B cell (primary cell): ENCODE results near the gene RNF187. TPM values are rescaled to one million over a fixed set of nuclear protein-coding genes. Genes with fewer than 3 reads are reported as not detected.

Experiments used
- ATAC-seq: fragments of 200-7000 bp; cut with Tn5 transposase; one replicate; pipeline ENCODE4 v1.10.0; 2021; ENCODE audit warnings: low read depth, mild to moderate bottlenecking, moderate number of reproducible peaks, moderate library complexity
- CTCF ChIA-PET: fragments of 350-600 bp; sonication (Branson Sonifier 250); formaldehyde crosslinking; loops from one replicate; lab custom pipeline; 2021; ENCODE audit warnings: antibody characterized with exemption, inconsistent platforms; lab: Charles Lee
- POLR2A ChIA-PET: fragments of 350-600 bp; sonication (Branson Sonifier 250); formaldehyde crosslinking; loops from one replicate; lab custom pipeline; 2021; ENCODE audit warnings: antibody characterized with exemption; lab: Charles Lee
- DNase-seq: peaks from one replicate; pipeline ENCODE4 v3.0.0; 2013
- H2AFZ ChIP-seq: 2 replicates; pipeline ENCODE4 v1.6.1; 2012; ENCODE audit warnings: mild to moderate bottlenecking, low read depth, low read length; ENCODE audit not compliant: insufficient read depth, poor library complexity, severe bottlenecking
- H3K27ac ChIP-seq, 2 donors: 1 replicate in 1 of 2; 2 replicates in 1 of 2; pipeline ENCODE4 v1.5.1; 2012 to 2013; ENCODE audit warnings: low read length in 2 of 2, mild to moderate bottlenecking in 2 of 2, moderate library complexity in 1 of 2
- H3K27me3 ChIP-seq, 4 experiments: fragments of 200-600 bp in 1 of 4; sonication (generic) in 1 of 4; replicated peaks in 1 of 4; 1 replicate in 2 of 4; 2 replicates in 2 of 4; pipeline versions ENCODE4 v1.6.1 to v1.7.0; 2013 to 2016; ENCODE audit warnings: low read length in 3 of 4, mild to moderate bottlenecking in 2 of 4, mixed read lengths in 1 of 4, moderate library complexity in 1 of 4; ENCODE audit not compliant: insufficient read depth in 4 of 4, control insufficient read depth in 3 of 4; ENCODE audit errors: control extremely low read depth in 1 of 4
- H3K36me3 ChIP-seq, 2 experiments: replicated peaks in 1 of 2; 1 replicate in 1 of 2; 2 replicates in 1 of 2; pipeline versions ENCODE4 v1.6.1 to v1.7.1; 2013; ENCODE audit warnings: low read length in 1 of 2; ENCODE audit not compliant: insufficient read depth in 2 of 2, control insufficient read depth in 1 of 2; ENCODE audit errors: control extremely low read depth in 1 of 2, extremely low read depth in 1 of 2
- H3K4me1 ChIP-seq, 2 donors: fragments of 200-600 bp in 1 of 2; sonication (generic) in 1 of 2; 1 replicate in 1 of 2; 2 replicates in 1 of 2; pipeline versions ENCODE4 v1.5.1 to v1.6.1; 2013 to 2017; ENCODE audit warnings: low read length in 2 of 2; ENCODE audit not compliant: control insufficient read depth in 2 of 2, insufficient read depth in 2 of 2
- H3K4me2 ChIP-seq: replicated peaks from 2 replicates; pipeline ENCODE3; 2012; ENCODE audit warnings: mild to moderate bottlenecking, low read depth, low read length; ENCODE audit not compliant: poor library complexity, severe bottlenecking
- H3K4me3 ChIP-seq, 5 experiments: fragments of 200-600 bp in 1 of 5; sonication (generic) in 1 of 5; 1 replicate in 3 of 5; 2 replicates in 2 of 5; pipeline versions ENCODE4 v1.5.1 to v1.7.0; 2011 to 2016; ENCODE audit warnings: low read length in 4 of 5, mild to moderate bottlenecking in 4 of 5, low read depth in 2 of 5, control low read depth in 1 of 5, moderate library complexity in 1 of 5; ENCODE audit not compliant: insufficient read depth in 1 of 5; ENCODE audit errors: control extremely low read depth in 1 of 5, extremely low read depth in 1 of 5
- H3K79me2 ChIP-seq: fragments of 200-600 bp; sonication (generic); one replicate; pipeline ENCODE4 v1.6.0; 2016; ENCODE audit warnings: low read length; ENCODE audit not compliant: control insufficient read depth, insufficient read depth
- H3K9ac ChIP-seq: fragments of 200-600 bp; sonication (generic); 2 replicates; pipeline ENCODE4 v1.6.1; 2017; ENCODE audit warnings: mild to moderate bottlenecking, low read length, moderate library complexity
- H3K9me3 ChIP-seq, 3 donors: one replicate each; pipeline versions ENCODE4 v1.6.1 to v1.7.1; 2013; ENCODE audit warnings: low read length in 2 of 3; ENCODE audit not compliant: control insufficient read depth in 2 of 3, insufficient read depth in 1 of 3; ENCODE audit errors: control extremely low read depth in 1 of 3
- H4K20me1 ChIP-seq: 2 replicates; pipeline ENCODE4 v1.6.0; 2012; ENCODE audit warnings: mild to moderate bottlenecking, low read length; ENCODE audit not compliant: insufficient read depth, control insufficient read depth, poor library complexity, severe bottlenecking
- H3K27ac Mint-ChIP-seq: one replicate; pipeline ENCODE4 v1.8.0; 2021; ENCODE audit warnings: mixed read lengths
- H3K27me3 Mint-ChIP-seq: one replicate; pipeline ENCODE4 v1.8.0; 2021; ENCODE audit warnings: mixed read lengths
- H3K4me1 Mint-ChIP-seq: one replicate; pipeline ENCODE4 v1.8.0; 2021; ENCODE audit warnings: mixed read lengths
- H3K4me3 Mint-ChIP-seq: one replicate; pipeline ENCODE4 v1.8.0; 2021; ENCODE audit warnings: mixed read lengths
- H3K9me3 Mint-ChIP-seq: one replicate; pipeline ENCODE4 v1.8.0; 2022; ENCODE audit warnings: mixed read lengths; ENCODE audit not compliant: insufficient read depth
- EZH2 ChIP-seq: IDR thresholded peaks from 2 replicates; pipeline ENCODE4 v1.6.1; 2012; ENCODE audit warnings: borderline replicate concordance, low read depth, mild to moderate bottlenecking, moderate library complexity, low read length; ENCODE audit not compliant: insufficient read depth, poor library complexity, severe bottlenecking
- WGBS: methylation state at CpG from one replicate; pipeline ENCODE4 v1.1.5; 2013; ENCODE audit warnings: missing lambda C conversion rate; ENCODE audit not compliant: insufficient coverage; 5-methylcytosine and 5-hydroxymethylcytosine counted together
- intact Hi-C: fragments of 100-400 bp; cut with micrococcal nuclease; formaldehyde crosslinking; loops from one replicate; pipeline ENCODE4 v1.10.0; 2022
- polyA plus RNA-seq: library from polyadenylated mRNA; depleted of rRNA; stranded (reverse); fragments of >200 nt; gene quantifications from 2 replicates; pipeline ENCODE4 v1.2.3, GENCODE V29; 2012
- total RNA-seq, 2 donors: library from RNA; stranded (reverse); fragments of 120-200 nt in 1 of 2; gene quantifications; 1 replicate in 1 of 2; 2 replicates in 1 of 2; pipeline versions ENCODE4 v1.2.3 to v1.2.4, GENCODE V29; 2013 to 2022
- TF ChIP-seq, protein P1 (sequence below): fragments of 200-600 bp; IDR thresholded peaks from one replicate; pipeline ENCODE4 v1.8.0; 2022; ENCODE audit warnings: antibody characterized with exemption, mild to moderate bottlenecking

The RNF187 gene
- total and polyA plus RNA-seq, 2 donors (not counting 1 experiment from before 2014, with no cell fraction given) = 25.5 to 67.3 TPM

DNA sequence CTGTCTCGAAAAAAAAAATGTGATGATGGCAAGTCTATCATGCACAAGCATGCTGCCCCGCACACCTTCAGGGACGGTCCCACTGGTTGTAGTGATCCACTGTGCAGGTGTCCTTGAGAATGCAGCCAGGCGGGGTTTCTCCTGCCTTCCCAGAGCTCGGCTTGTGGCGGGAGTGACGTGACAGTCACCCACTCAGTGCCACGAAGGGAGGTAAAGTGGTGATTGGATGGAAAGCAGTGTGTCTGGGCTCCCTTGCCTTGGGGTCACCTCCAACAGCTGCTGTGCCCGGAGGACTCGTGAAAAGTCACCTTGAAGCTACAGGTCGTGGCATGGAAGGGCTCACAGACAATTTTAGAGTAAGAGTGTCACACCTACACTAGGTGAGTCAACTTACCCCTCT is 37.0 kb upstream of the RNF187 start:
- no peak for TF ChIP-seq EZH2
- TF ChIP-seq, protein P1, sequence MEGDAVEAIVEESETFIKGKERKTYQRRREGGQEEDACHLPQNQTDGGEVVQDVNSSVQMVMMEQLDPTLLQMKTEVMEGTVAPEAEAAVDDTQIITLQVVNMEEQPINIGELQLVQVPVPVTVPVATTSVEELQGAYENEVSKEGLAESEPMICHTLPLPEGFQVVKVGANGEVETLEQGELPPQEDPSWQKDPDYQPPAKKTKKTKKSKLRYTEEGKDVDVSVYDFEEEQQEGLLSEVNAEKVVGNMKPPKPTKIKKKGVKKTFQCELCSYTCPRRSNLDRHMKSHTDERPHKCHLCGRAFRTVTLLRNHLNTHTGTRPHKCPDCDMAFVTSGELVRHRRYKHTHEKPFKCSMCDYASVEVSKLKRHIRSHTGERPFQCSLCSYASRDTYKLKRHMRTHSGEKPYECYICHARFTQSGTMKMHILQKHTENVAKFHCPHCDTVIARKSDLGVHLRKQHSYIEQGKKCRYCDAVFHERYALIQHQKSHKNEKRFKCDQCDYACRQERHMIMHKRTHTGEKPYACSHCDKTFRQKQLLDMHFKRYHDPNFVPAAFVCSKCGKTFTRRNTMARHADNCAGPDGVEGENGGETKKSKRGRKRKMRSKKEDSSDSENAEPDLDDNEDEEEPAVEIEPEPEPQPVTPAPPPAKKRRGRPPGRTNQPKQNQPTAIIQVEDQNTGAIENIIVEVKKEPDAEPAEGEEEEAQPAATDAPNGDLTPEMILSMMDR = no peak
- Histone ChIP-seq H3K27ac (no peak overlapping the region), H3K9me3 (peaks cover 0 to 9% (median 0%) of the 10 kb centered on the region in 3 donors), H3K27me3 (peaks cover 0 to 25% (median 6%) of the 10 kb centered on the region in 4 experiments), H4K20me1 (no peaks in the 10 kb centered on the region), H3K4me2 (no peak overlapping the region), H3K9ac (no peak overlapping the region), H2AFZ (no peak overlapping the region), H3K79me2 (no peaks in the 10 kb centered on the region), H3K36me3 (no peaks in the 10 kb centered on the region), H3K4me1 (peaks cover 11 to 13% of the 10 kb centered on the region in 2 donors), H3K4me3 (no peak overlapping the region)
- WGBS = 93% methylated on average over 9 of the region's 11 CpGs
- CTCF ChIA-PET = interaction anchor here (1.6 kb wide), 1 partner anchor 50 kb away, joined by 3 read pairs; no protein-coding TSS in a partner anchor
- Mint-ChIP-seq H3K27ac (no peak overlapping the region), H3K27me3 (peaks cover 36% of the 10 kb centered on the region), H3K4me3 (no peak overlapping the region), H3K4me1 (peaks cover 10% of the 10 kb centered on the region), H3K9me3 (no peaks in the 10 kb centered on the region)
- intact Hi-C loops = no loop called here
- no peak for ATAC-seq
- DNase-seq = no peak
- POLR2A ChIA-PET = interaction anchor here (0.6 kb wide), 1 partner anchor 41 kb away, joined by 7 read pairs; no protein-coding TSS in a partner anchor

DNA sequence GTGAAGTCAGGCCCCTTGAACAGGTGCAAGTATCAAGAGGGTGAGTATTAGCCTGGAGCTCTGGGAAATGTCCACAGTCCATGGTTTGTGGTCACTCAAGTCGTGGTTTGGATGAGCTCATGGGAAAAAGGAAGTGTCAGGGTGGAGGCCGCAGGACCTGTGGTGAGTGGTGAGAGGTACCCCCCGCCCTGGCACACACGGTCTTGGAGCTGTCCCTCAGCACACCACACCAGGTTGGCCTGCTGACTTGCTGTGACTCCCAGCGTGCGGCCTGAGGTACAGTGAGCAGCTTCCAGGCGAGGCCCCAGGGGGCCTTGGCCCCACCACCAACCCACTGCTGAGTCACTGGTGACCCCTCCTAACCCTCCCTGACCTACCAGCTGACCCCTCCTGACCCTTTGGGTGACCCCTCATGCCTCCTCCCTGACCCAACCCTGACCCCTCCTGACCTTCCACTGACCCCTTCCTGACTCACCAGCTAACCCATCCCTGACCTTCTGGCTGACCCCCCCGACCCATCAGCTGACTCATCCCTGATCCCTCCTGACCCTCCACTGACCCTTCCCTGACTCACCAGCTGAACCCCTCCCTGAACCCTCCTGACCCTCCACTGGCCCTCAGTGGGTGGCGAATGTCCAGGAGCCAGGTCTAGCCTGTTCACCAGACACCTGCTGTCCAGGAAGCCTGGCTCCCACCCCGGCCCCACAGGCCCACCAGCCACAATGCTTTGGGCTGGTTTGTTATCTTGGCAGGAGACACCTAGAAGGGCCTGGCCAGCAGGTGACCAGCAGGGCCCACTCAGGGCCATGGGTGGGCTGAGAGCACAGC is 34.8 kb upstream of the RNF187 start:
- no peaks in the 10 kb centered on the region for H3K9me3 Mint-ChIP-seq
- no peaks in the 10 kb centered on the region for H3K36me3 ChIP-seq
- POLR2A ChIA-PET = no interaction called here
- H3K4me1 Mint-ChIP-seq = peaks cover 9% of the 10 kb centered on the region
- no peak overlapping the region for H3K4me3 ChIP-seq
- intact Hi-C loops = no loop called here
- no peak overlapping the region for H3K27ac ChIP-seq
- CTCF ChIA-PET = no interaction called here
- H3K27me3 ChIP-seq = peaks cover 0 to 8% (median 2%) of the 10 kb centered on the region in 4 experiments
- no peak overlapping the region for H3K4me2 ChIP-seq
- TF ChIP-seq, protein P1 = no peak
- no peak for TF ChIP-seq EZH2
- DNase-seq = no peak
- no peak for ATAC-seq
- H3K27ac Mint-ChIP-seq = no peak overlapping the region
- 80% methylated on average over 5 of the region's 10 CpGs for WGBS
- no peak overlapping the region for H2AFZ ChIP-seq
- H3K4me3 Mint-ChIP-seq = no peak overlapping the region
- H4K20me1 ChIP-seq = no peaks in the 10 kb centered on the region
- H3K9ac ChIP-seq = no peak overlapping the region
- H3K27me3 Mint-ChIP-seq = peaks cover 22% of the 10 kb centered on the region
- H3K9me3 ChIP-seq = no peaks in the 10 kb centered on the region
- peaks cover 5% of the 10 kb centered on the region in 2 donors for H3K4me1 ChIP-seq
- H3K79me2 ChIP-seq = no peaks in the 10 kb centered on the region
